ENCODE data around the gene SMIM27. TPM values are rescaled to one million over a fixed set of nuclear protein-coding genes. Genes with fewer than 3 reads are reported as not detected.

The SMIM27 gene
- total and polyA plus RNA-seq, 9 of the 15 experiments (the other 6 are each of a cell fraction or from before 2014, with no cell fraction given) = 2.9 to 16.1 (median 7.9) TPM

DNA sequence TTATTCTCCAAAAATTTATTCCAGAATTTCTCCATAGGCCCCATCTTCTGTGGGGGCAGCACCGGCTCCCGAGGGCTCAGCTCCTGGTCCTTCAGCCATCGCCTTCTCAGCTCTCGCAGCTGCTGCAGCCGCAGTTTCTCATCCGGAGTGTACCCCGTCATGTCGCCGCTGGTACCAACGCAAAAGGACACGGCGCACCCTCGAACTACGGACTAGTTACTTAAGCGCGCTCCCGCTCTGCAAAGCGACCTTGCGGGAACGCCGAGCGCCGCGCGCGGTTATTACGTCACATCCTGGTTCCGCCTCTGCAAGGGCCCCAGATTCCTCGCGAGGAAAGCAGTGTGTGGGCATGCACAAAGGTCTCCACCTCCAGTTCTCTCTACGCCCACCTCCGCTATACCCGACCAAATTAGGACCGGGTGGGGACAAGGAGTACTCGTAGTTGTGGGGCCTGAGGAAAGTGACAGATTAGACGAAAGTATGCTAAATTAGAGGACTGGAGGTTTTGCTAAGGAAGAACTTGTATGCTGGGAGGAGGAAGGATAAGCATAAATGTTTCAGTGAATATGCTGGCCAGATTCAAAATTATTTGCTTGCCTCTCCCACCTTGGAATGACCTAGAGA is 20.9 kb downstream of the SMIM27 start, which contains the start of gene NDUFB6 (continued):
- TF ChIP-seq ZBED1 (IDR thresholded peaks at IDR 0.05) = no peak
- TF ChIP-seq FIP1L1 (IDR thresholded peaks at IDR 0.05; ENCODE audit: low read depth, low read length, poor library complexity, severe bottlenecking) = no peak
- TF ChIP-seq YY1 (IDR thresholded peaks at IDR 0.05; ENCODE audit: borderline replicate concordance in 1 of 3, control insufficient read depth in 1 of 3, extremely low read depth in 1 of 3, insufficient read depth in 3 of 3, insufficient read length in 1 of 3, insufficient replicate concordance in 2 of 3, low read depth in 1 of 3, low read length in 2 of 3) = peak in 1 of 3 experiments; percentile 22
- TF ChIP-seq CTBP1 (IDR thresholded peaks at IDR 0.05; ENCODE audit: borderline replicate concordance) = peak; percentile 22; the same call in 1 of the 2 replicates
- no peak for TF ChIP-seq ZNF785 (CRISPR knock-in tag; IDR thresholded peaks at IDR 0.05)
- peak; percentile 30 for TF ChIP-seq SAP30 (IDR thresholded peaks at IDR 0.05; ENCODE audit: borderline replicate concordance, insufficient read depth, low read depth, low read length, poor library complexity, severe bottlenecking)
- TF ChIP-seq, protein P1, sequence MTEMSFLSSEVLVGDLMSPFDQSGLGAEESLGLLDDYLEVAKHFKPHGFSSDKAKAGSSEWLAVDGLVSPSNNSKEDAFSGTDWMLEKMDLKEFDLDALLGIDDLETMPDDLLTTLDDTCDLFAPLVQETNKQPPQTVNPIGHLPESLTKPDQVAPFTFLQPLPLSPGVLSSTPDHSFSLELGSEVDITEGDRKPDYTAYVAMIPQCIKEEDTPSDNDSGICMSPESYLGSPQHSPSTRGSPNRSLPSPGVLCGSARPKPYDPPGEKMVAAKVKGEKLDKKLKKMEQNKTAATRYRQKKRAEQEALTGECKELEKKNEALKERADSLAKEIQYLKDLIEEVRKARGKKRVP (CRISPR knock-in tag; IDR thresholded peaks at IDR 0.05) = no peak
- no peak for TF ChIP-seq DMBX1 (CRISPR knock-in tag; IDR thresholded peaks at IDR 0.05; ENCODE audit: borderline replicate concordance)
- TF ChIP-seq, protein P2, sequence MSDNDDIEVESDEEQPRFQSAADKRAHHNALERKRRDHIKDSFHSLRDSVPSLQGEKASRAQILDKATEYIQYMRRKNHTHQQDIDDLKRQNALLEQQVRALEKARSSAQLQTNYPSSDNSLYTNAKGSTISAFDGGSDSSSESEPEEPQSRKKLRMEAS (CRISPR knock-in tag; IDR thresholded peaks at IDR 0.05) = no peak
- TF ChIP-seq ZNF780A (CRISPR knock-in tag; IDR thresholded peaks at IDR 0.05) = no peak
- TF ChIP-seq ZNF311 (CRISPR knock-in tag; IDR thresholded peaks at IDR 0.05) = no peak
- TF ChIP-seq ZNF830 (CRISPR knock-in tag; IDR thresholded peaks at IDR 0.05) = no peak
- TF ChIP-seq CHD2 (IDR thresholded peaks at IDR 0.05; ENCODE audit: low read depth, low read length) = peak; percentile 83
- TF ChIP-seq POLR3A (IDR thresholded peaks at IDR 0.05; ENCODE audit: borderline replicate concordance, extremely low read depth, insufficient read depth, insufficient read length) = no peak
- no peak for TF ChIP-seq PHF21A (IDR thresholded peaks at IDR 0.05; ENCODE audit: borderline replicate concordance, low read depth)
- TF ChIP-seq SMARCB1 (IDR thresholded peaks at IDR 0.05; ENCODE audit: insufficient read length, low read depth) = no peak
- TF ChIP-seq CBFA2T3 (IDR thresholded peaks at IDR 0.05) = no peak
- no peak for TF ChIP-seq ZNF444 (CRISPR knock-in tag; IDR thresholded peaks at IDR 0.05)
- TF ChIP-seq, protein P3, sequence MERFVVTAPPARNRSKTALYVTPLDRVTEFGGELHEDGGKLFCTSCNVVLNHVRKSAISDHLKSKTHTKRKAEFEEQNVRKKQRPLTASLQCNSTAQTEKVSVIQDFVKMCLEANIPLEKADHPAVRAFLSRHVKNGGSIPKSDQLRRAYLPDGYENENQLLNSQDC (CRISPR knock-in tag; IDR thresholded peaks at IDR 0.05) = no peak
- TF ChIP-seq, protein P4, sequence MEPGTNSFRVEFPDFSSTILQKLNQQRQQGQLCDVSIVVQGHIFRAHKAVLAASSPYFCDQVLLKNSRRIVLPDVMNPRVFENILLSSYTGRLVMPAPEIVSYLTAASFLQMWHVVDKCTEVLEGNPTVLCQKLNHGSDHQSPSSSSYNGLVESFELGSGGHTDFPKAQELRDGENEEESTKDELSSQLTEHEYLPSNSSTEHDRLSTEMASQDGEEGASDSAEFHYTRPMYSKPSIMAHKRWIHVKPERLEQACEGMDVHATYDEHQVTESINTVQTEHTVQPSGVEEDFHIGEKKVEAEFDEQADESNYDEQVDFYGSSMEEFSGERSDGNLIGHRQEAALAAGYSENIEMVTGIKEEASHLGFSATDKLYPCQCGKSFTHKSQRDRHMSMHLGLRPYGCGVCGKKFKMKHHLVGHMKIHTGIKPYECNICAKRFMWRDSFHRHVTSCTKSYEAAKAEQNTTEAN (CRISPR knock-in tag; IDR thresholded peaks at IDR 0.05) = no peak
- TF ChIP-seq ZNF57 (CRISPR knock-in tag; IDR thresholded peaks at IDR 0.05) = no peak
- no peak for TF ChIP-seq HEY1 (CRISPR knock-in tag; IDR thresholded peaks at IDR 0.05; ENCODE audit: borderline replicate concordance)
- no peak for TF ChIP-seq SMARCE1 (IDR thresholded peaks at IDR 0.05)
- peak; percentile 93 for TF ChIP-seq CREB1 (IDR thresholded peaks at IDR 0.05)
- peak; percentile 96 for TF ChIP-seq CREB1 (CRISPR knock-in tag; IDR thresholded peaks at IDR 0.05)
- TF ChIP-seq, protein P5, sequence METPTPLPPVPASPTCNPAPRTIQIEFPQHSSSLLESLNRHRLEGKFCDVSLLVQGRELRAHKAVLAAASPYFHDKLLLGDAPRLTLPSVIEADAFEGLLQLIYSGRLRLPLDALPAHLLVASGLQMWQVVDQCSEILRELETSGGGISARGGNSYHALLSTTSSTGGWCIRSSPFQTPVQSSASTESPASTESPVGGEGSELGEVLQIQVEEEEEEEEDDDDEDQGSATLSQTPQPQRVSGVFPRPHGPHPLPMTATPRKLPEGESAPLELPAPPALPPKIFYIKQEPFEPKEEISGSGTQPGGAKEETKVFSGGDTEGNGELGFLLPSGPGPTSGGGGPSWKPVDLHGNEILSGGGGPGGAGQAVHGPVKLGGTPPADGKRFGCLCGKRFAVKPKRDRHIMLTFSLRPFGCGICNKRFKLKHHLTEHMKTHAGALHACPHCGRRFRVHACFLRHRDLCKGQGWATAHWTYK (CRISPR knock-in tag; IDR thresholded peaks at IDR 0.05) = no peak
